Endothelial cell of umbilical vein (primary cell): ENCODE results near the gene NT5C1B. TPM values are rescaled to one million over a fixed set of nuclear protein-coding genes. Genes with fewer than 3 reads are reported as not detected.

Experiments used
- BruUV-seq: library from RNA; stranded (reverse); fragments of 400-500 nt; replicated peaks from 2 replicates; lab custom pipeline; 2021; lab: Mats Ljungman, UMichigan
- CTCF ChIA-PET: fragments of 300-600, 350-600 bp; sonication (Branson Sonifier 250); formaldehyde crosslinking; loops from one replicate; lab custom pipeline; 2021; ENCODE audit warnings: antibody characterized with exemption, inconsistent platforms; lab: Charles Lee
- POLR2A ChIA-PET: fragments of 300-600, 350-600 bp; sonication (Branson Sonifier 250); formaldehyde crosslinking; loops from one replicate; lab custom pipeline; 2021; ENCODE audit warnings: antibody characterized with exemption, inconsistent platforms; lab: Charles Lee
- DNase-seq: peaks from one replicate; pipeline ENCODE4 v3.0.0-alpha.2; 2011; ENCODE audit warnings: low read depth, low spot score
- FAIRE-seq: peaks from 2 replicates; lab custom pipeline; 2011; peaks lifted over from hg19 to GRCh38; lab: Jason Lieb, UNC
- H2AFZ ChIP-seq: 2 replicates; pipeline ENCODE4 v1.6.0; 2012; ENCODE audit warnings: low read depth, low read length, control low read depth, inconsistent platforms
- H3K27ac ChIP-seq: 2 replicates; pipeline ENCODE4 v1.5.1; 2011; ENCODE audit warnings: low read depth, mild to moderate bottlenecking, control low read depth, low read length, moderate library complexity; ENCODE audit not compliant: insufficient read depth
- H3K27me3 ChIP-seq, 2 experiments: 2 replicates each; pipeline versions ENCODE4 v1.6.0 to v1.6.1; 2011; ENCODE audit warnings: low read length in 2 of 2, mixed read lengths in 1 of 2; ENCODE audit not compliant: control insufficient read depth in 2 of 2, insufficient read depth in 2 of 2
- H3K36me3 ChIP-seq, 2 experiments: 2 replicates in 1 of 2; 3 replicates in 1 of 2; pipeline ENCODE4 v1.5.1; 2011; ENCODE audit warnings: low read length in 2 of 2, mild to moderate bottlenecking in 1 of 2, moderate library complexity in 1 of 2; ENCODE audit not compliant: control insufficient read depth in 2 of 2, insufficient read depth in 2 of 2; ENCODE audit errors: extremely low read depth in 1 of 2
- H3K4me1 ChIP-seq: 3 replicates; pipeline ENCODE4 v1.5.1; 2011; ENCODE audit warnings: mild to moderate bottlenecking, low read length; ENCODE audit not compliant: control insufficient read depth, insufficient read depth; ENCODE audit errors: extremely low read depth
- H3K4me2 ChIP-seq: 2 replicates; pipeline ENCODE4 v1.6.1; 2011; ENCODE audit warnings: low read length, control low read depth, mixed read lengths; ENCODE audit not compliant: insufficient read depth
- H3K4me3 ChIP-seq, 3 experiments: fragments of 200-600 bp in 1 of 3; sonication (generic), shearing (Covaris generic) in 1 of 3; replicated peaks in 1 of 3; 2 replicates each; pipeline ENCODE4 v1.5.1; 2011 to 2016; ENCODE audit warnings: control low read depth in 3 of 3, low read length in 3 of 3, mild to moderate bottlenecking in 2 of 3, inconsistent platforms in 1 of 3, low read depth in 1 of 3, moderate library complexity in 1 of 3; ENCODE audit not compliant: insufficient read depth in 1 of 3
- H3K79me2 ChIP-seq: 2 replicates; pipeline ENCODE4 v1.6.0; 2012; ENCODE audit warnings: low read length, inconsistent platforms; ENCODE audit not compliant: control insufficient read depth, insufficient read depth
- H3K9ac ChIP-seq: replicated peaks from 2 replicates; pipeline ENCODE3; 2011; ENCODE audit warnings: low read length, control low read depth; ENCODE audit not compliant: insufficient read depth; ENCODE audit errors: extremely low read depth
- H3K9me1 ChIP-seq: replicated peaks from 3 replicates; pipeline ENCODE4 v1.6.0; 2011; ENCODE audit warnings: mild to moderate bottlenecking, low read length; ENCODE audit not compliant: control insufficient read depth, insufficient read depth; ENCODE audit errors: extremely low read depth
- H3K9me3 ChIP-seq: replicated peaks from 2 replicates; pipeline ENCODE4 v1.5.1; 2012; ENCODE audit warnings: low read length, inconsistent platforms; ENCODE audit not compliant: control insufficient read depth, insufficient read depth
- H4K20me1 ChIP-seq: replicated peaks from 2 replicates; pipeline ENCODE3; 2011; ENCODE audit warnings: mild to moderate bottlenecking, low read length; ENCODE audit not compliant: control insufficient read depth, insufficient read depth; ENCODE audit errors: extremely low read depth
- EZH2 ChIP-seq: IDR thresholded peaks from 2 replicates; pipeline ENCODE4 v1.6.1; 2012; ENCODE audit warnings: borderline replicate concordance, low read depth, mild to moderate bottlenecking, moderate library complexity, low read length, inconsistent platforms; ENCODE audit not compliant: severe bottlenecking
- FOS ChIP-seq: IDR thresholded peaks from 2 replicates; pipeline ENCODE4 v1.6.1; 2011; ENCODE audit warnings: mild to moderate bottlenecking, low read length, moderate library complexity, borderline replicate concordance; ENCODE audit not compliant: insufficient read depth
- GATA2 ChIP-seq: IDR thresholded peaks from 2 replicates; pipeline ENCODE4 v1.7.0; 2011; ENCODE audit warnings: low read depth, mild to moderate bottlenecking, moderate library complexity, mixed read lengths, low read length; ENCODE audit not compliant: insufficient read length, insufficient read depth
- JUN ChIP-seq: IDR thresholded peaks from 2 replicates; pipeline ENCODE4 v1.6.1; 2011; ENCODE audit warnings: borderline replicate concordance, low read depth; ENCODE audit not compliant: insufficient read length, insufficient read depth
- MYC ChIP-seq: IDR thresholded peaks from one replicate; pipeline ENCODE4 v1.6.1; 2011; ENCODE audit warnings: mild to moderate bottlenecking, low read depth, low read length
- POLR2A ChIP-seq: IDR thresholded peaks from 2 replicates; pipeline ENCODE4 v1.6.1; 2012; ENCODE audit warnings: low read depth, mild to moderate bottlenecking, control low read depth, low read length
- POLR2AphosphoS5 ChIP-seq: IDR thresholded peaks from 2 replicates; pipeline ENCODE4 v1.6.1; 2012; ENCODE audit warnings: low read depth, mild to moderate bottlenecking, control low read depth, low read length, moderate library complexity; ENCODE audit not compliant: insufficient read depth
- dilution Hi-C: fragments of 300-500 bp; cut with MboI; formaldehyde crosslinking; loops from one replicate; pipeline ENCODE4 v1.15.0; 2019; ENCODE audit warnings: low sequenced_read_pairs; ENCODE audit not compliant: extremely low pct_ligation_motif_present
- intact Hi-C: fragments of 100-400 bp; cut with micrococcal nuclease; formaldehyde crosslinking; loops from one replicate; pipeline ENCODE4 v1.10.0; 2022
- polyA plus RNA-seq, 4 experiments: library from polyadenylated mRNA; depleted of rRNA in 3 of 4; stranded (reverse) in 3 of 4; unstranded in 1 of 4; fragments of >200 nt; gene quantifications; 2 replicates each; pipeline versions ENCODE4 v1.2.1 to v1.2.3, GENCODE V29; 2011 to 2012; ENCODE audit warnings: missing spikeins in 1 of 4
- total RNA-seq: library from RNA; stranded (reverse); gene quantifications from 2 replicates; pipeline ENCODE4 v1.2.3, GENCODE V29; 2021
- TF ChIP-seq, protein P1 (sequence below): IDR thresholded peaks from 2 replicates; pipeline ENCODE4 v1.6.1; 2011; ENCODE audit not compliant: insufficient read depth, insufficient read length
- TF ChIP-seq, protein P2 (sequence below), 2 donors: IDR thresholded peaks; 1 replicate in 1 of 2; 2 replicates in 1 of 2; pipeline ENCODE4 v1.5.1; 2011; ENCODE audit warnings: low read length in 2 of 2, mild to moderate bottlenecking in 2 of 2, moderate library complexity in 2 of 2, control low read depth in 1 of 2, inconsistent platforms in 1 of 2, low read depth in 1 of 2; ENCODE audit not compliant: insufficient read depth in 1 of 2; ENCODE audit errors: extremely low read depth in 1 of 2

Gene NT5C1B
- total and polyA plus RNA-seq, 2 donors (not counting 3 experiments of a cell fraction or from before 2014, with no cell fraction given): not detected

GRCh38 chr2:18545384-18545783 is 44.0 kb downstream of the NT5C1B start:
- no peak overlapping the region for H3K4me3 ChIP-seq
- no peaks in the 10 kb centered on the region for H3K79me2 ChIP-seq
- no peak overlapping the region for H3K9ac ChIP-seq
- no peaks in the 10 kb centered on the region for H3K27me3 ChIP-seq
- H3K4me2 ChIP-seq: peak overlapping the region; percentile 24
- H3K4me1 ChIP-seq: peaks cover 8% of the 10 kb centered on the region
- no peaks in the 10 kb centered on the region for H4K20me1 ChIP-seq
- H2AFZ ChIP-seq: no peak overlapping the region
- H3K27ac ChIP-seq: no peak overlapping the region
- DNase-seq: peak; percentile 47
- peak; percentile 4 for FAIRE-seq
- ChIA-PET CTCF (no interaction called here), POLR2A (no interaction called here)
- intact Hi-C loops (no loop called here), dilution Hi-C loops (no loop called here)
- TF ChIP-seq GATA2 (peak; percentile 97), MYC (no peak), FOS (peak; percentile 92), JUN (peak; percentile 48), EZH2 (no peak), POLR2AphosphoS5 (peak; percentile 66), POLR2A (no peak)
- TF ChIP-seq, protein P1, sequence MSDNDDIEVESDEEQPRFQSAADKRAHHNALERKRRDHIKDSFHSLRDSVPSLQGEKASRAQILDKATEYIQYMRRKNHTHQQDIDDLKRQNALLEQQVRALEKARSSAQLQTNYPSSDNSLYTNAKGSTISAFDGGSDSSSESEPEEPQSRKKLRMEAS: no peak
- TF ChIP-seq, protein P2, sequence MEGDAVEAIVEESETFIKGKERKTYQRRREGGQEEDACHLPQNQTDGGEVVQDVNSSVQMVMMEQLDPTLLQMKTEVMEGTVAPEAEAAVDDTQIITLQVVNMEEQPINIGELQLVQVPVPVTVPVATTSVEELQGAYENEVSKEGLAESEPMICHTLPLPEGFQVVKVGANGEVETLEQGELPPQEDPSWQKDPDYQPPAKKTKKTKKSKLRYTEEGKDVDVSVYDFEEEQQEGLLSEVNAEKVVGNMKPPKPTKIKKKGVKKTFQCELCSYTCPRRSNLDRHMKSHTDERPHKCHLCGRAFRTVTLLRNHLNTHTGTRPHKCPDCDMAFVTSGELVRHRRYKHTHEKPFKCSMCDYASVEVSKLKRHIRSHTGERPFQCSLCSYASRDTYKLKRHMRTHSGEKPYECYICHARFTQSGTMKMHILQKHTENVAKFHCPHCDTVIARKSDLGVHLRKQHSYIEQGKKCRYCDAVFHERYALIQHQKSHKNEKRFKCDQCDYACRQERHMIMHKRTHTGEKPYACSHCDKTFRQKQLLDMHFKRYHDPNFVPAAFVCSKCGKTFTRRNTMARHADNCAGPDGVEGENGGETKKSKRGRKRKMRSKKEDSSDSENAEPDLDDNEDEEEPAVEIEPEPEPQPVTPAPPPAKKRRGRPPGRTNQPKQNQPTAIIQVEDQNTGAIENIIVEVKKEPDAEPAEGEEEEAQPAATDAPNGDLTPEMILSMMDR (IDR thresholded peaks at IDR 0.05; ENCODE audit: extremely low read depth in 1 of 2, insufficient read depth in 1 of 2, low read depth in 1 of 2, low read length in 2 of 2): no peak
- H3K36me3 ChIP-seq: no peaks in the 10 kb centered on the region
- no peaks in the 10 kb centered on the region for H3K9me1 ChIP-seq
- H3K9me3 ChIP-seq: no peaks in the 10 kb centered on the region
- BruUV-seq: no TSS peak
